ENCODE data around the gene GABRG3. TPM values are rescaled to one million over a fixed set of nuclear protein-coding genes. Genes with fewer than 3 reads are reported as not detected.

Gene GABRG3
- total and polyA plus RNA-seq, 12 donors = not detected

DNA sequence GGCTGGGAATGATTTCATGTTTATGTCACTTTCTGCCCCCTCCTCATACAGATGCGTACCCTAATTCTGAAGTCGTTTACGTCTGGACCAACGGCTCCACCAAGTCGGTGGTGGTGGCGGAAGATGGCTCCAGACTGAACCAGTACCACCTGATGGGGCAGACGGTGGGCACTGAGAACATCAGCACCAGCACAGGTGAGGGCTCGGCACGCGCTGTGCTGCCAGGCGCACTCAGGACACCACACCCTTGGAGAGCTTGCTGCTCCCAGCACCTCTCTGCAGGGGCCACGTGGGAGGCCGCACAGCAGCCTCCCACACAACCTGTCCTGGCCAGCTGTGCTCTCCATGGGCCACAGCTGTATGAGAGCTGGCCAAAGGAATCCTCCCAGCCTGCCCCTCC lies 33.8 kb upstream of the GABRG3 start:
- no peaks in the 10 kb centered on the region for H3K4me1 ChIP-seq
- no peak for ATAC-seq

DNA sequence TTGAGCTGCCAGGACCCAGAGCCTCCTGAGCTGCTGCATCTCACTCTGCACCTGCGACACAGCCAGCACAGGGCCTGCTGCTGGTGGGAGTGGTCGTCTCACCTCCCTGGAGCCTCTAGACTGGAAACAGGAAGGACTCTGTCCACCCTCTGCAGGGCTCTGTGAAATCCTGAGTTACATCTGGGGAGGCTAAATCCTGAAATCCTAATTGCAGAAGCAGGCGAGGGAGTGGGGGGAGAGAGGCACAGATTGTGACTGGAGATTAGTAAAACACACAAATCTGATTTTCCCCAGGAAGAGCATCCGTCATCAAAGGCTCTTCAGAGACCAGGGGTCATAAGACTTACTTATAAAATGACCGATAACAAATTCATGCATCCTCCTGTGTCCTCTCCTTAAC lies 31.6 kb upstream of the GABRG3 start:
- no peaks in the 10 kb centered on the region for H3K36me3 ChIP-seq

More for the DNA sequence above, 33.8 kb upstream of the GABRG3 start:
- TF ChIP-seq, protein P1, sequence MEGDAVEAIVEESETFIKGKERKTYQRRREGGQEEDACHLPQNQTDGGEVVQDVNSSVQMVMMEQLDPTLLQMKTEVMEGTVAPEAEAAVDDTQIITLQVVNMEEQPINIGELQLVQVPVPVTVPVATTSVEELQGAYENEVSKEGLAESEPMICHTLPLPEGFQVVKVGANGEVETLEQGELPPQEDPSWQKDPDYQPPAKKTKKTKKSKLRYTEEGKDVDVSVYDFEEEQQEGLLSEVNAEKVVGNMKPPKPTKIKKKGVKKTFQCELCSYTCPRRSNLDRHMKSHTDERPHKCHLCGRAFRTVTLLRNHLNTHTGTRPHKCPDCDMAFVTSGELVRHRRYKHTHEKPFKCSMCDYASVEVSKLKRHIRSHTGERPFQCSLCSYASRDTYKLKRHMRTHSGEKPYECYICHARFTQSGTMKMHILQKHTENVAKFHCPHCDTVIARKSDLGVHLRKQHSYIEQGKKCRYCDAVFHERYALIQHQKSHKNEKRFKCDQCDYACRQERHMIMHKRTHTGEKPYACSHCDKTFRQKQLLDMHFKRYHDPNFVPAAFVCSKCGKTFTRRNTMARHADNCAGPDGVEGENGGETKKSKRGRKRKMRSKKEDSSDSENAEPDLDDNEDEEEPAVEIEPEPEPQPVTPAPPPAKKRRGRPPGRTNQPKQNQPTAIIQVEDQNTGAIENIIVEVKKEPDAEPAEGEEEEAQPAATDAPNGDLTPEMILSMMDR (IDR thresholded peaks at IDR 0.05) = no peak
- intact Hi-C loops (cut with DNase I) = loop anchor here in 1 of 10 donors (10.0 kb wide), 1 partner anchor 58 kb away; no protein-coding TSS in a partner anchor
- Histone ChIP-seq H3K27ac (no peak overlapping the region), H3K4me3 (no peak overlapping the region), H3K36me3 (no peaks in the 10 kb centered on the region), H3K27me3 (no peaks in the 10 kb centered on the region), H3K9me3 (no peaks in the 10 kb centered on the region)
- 87 to 92% methylated on average over 13 of the region's 13 CpGs for WGBS, 2 donors
- DNase-seq = no peak

GRCh38 chr15:26941489-26941888 lies 29.5 kb upstream of the GABRG3 start:
- Histone ChIP-seq H3K9me3 (no peaks in the 10 kb centered on the region), H3K4me1 (no peaks in the 10 kb centered on the region), H3K4me3 (no peak overlapping the region), H3K36me3 (no peaks in the 10 kb centered on the region), H3K27me3 (no peaks in the 10 kb centered on the region), H3K27ac (no peak overlapping the region)
- ATAC-seq = no peak
- TF ChIP-seq, protein P1 (IDR thresholded peaks at IDR 0.05) = no peak
- DNase-seq = no peak
- 76 to 77% methylated on average over 5 of the region's 5 CpGs for WGBS, 2 donors
- intact Hi-C loops (cut with DNase I) = no loop called here

More for the DNA sequence above, 31.6 kb upstream of the GABRG3 start:
- ATAC-seq (no peak), DNase-seq (no peak)
- Histone ChIP-seq H3K4me3 (no peak overlapping the region), H3K9me3 (no peaks in the 10 kb centered on the region), H3K27me3 (no peaks in the 10 kb centered on the region), H3K27ac (no peak overlapping the region), H3K4me1 (no peaks in the 10 kb centered on the region)
- 60 to 64% methylated on average over 5 of the region's 5 CpGs for WGBS, 2 donors
- TF ChIP-seq, protein P1 (IDR thresholded peaks at IDR 0.05) = no peak
- intact Hi-C loops (cut with DNase I) = loop anchor here in 1 of 10 donors (10.0 kb wide), 1 partner anchor 55 kb away; no protein-coding TSS in a partner anchor

DNA sequence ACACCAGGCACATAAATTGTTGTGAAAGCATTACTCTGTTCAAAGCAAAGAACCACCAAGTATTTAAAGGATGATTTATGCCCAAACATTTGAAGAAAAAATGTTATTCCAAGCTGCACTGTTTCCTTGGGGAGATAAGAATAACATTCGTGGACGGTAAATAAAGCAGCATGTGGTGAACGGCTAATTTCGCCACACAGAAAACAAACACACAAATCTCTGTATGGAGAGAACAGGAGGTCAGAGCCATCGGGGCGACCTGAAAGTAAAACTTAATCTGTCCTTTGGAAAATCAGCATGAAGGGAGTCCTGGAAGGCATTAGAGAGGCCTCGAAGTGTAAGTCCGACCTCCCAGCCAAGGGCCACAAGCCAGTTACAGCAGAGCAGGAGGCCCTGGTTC lies 27.1 kb upstream of the GABRG3 start:
- no peak overlapping the region for H3K4me3 ChIP-seq
- no peak overlapping the region for H3K27ac ChIP-seq
- no peaks in the 10 kb centered on the region for H3K27me3 ChIP-seq
- no peaks in the 10 kb centered on the region for H3K4me1 ChIP-seq
- DNase-seq (no peak), ATAC-seq (no peak)
- TF ChIP-seq, protein P1 (IDR thresholded peaks at IDR 0.05) = no peak
- intact Hi-C loops (cut with DNase I) = no loop called here
- no peaks in the 10 kb centered on the region for H3K36me3 ChIP-seq
- H3K9me3 ChIP-seq = no peaks in the 10 kb centered on the region
- 52 to 64% methylated on average over 8 of the region's 8 CpGs for WGBS, 2 donors
